GM12892 (cell line): Measurements from ENCODE around the gene KIF6.
"Not testable (repeated sequence)": the region's sequence is repeated elsewhere in the genome, so short reads cannot be mapped to it uniquely, and the experiment has no call there.

ENCODE experiments used
- DNase-seq: peaks from one replicate; pipeline ENCODE4 v3.0.0; 2011; ENCODE audit not compliant: insufficient read length
- FAIRE-seq: peaks from 2 replicates; lab custom pipeline; 2011; peaks lifted over from hg19 to GRCh38; lab: Jason Lieb, UNC
- POLR2A ChIP-seq: IDR thresholded peaks from 2 replicates; pipeline ENCODE4 v1.6.1; 2011; ENCODE audit warnings: low read depth, low read length, control low read depth
- POLR2AphosphoS5 ChIP-seq: IDR thresholded peaks from 2 replicates; pipeline ENCODE4 v1.6.1; 2011; ENCODE audit warnings: low read depth, low read length, control low read depth
- TAF1 ChIP-seq: IDR thresholded peaks from 2 replicates; pipeline ENCODE4 v1.6.1; 2011; ENCODE audit warnings: low read depth, mild to moderate bottlenecking, control low read depth, low read length, borderline replicate concordance

Gene KIF6

GRCh38 chr6:39540454-39540853, 184.8 kb downstream of the KIF6 start:
- no peak for TF ChIP-seq POLR2AphosphoS5
- no peak for TF ChIP-seq POLR2A
- TF ChIP-seq TAF1: no peak
- no peak for DNase-seq
- no peak for FAIRE-seq

GRCh38 chr6:39530201-39530759, 194.9 kb downstream of the KIF6 start:
- FAIRE-seq: peak; percentile 93
- DNase-seq: peak; percentile 38
- TF ChIP-seq TAF1: no peak
- TF ChIP-seq POLR2AphosphoS5: no peak
- TF ChIP-seq POLR2A: no peak

GRCh38 chr6:39527792-39528564, 197.2 kb downstream of the KIF6 start:
- no peak for TF ChIP-seq TAF1
- no peak for TF ChIP-seq POLR2A
- no peak for TF ChIP-seq POLR2AphosphoS5
- no peak for FAIRE-seq
- DNase-seq: no peak

- DNase-seq: no peak
- FAIRE-seq: no peak
- TF ChIP-seq POLR2A: no peak
Measured at GRCh38 chr6:39524007-39524406, 201.2 kb downstream of the KIF6 start.

- no peak for TF ChIP-seq POLR2AphosphoS5
- TF ChIP-seq TAF1: no peak
- no peak for TF ChIP-seq POLR2A
- DNase-seq (no peak), FAIRE-seq (no peak)
Measured at GRCh38 chr6:39521958-39522357, 203.2 kb downstream of the KIF6 start.

GRCh38 chr6:39520916-39521315, 204.3 kb downstream of the KIF6 start:
- TF ChIP-seq POLR2A (no peak), TAF1 (no peak), POLR2AphosphoS5 (no peak)
- DNase-seq (no peak), FAIRE-seq (no peak)

- TF ChIP-seq TAF1: no peak
- TF ChIP-seq POLR2AphosphoS5: no peak
- no peak for TF ChIP-seq POLR2A
- no peak for DNase-seq
- peak; percentile 38 for FAIRE-seq
Measured at GRCh38 chr6:39520411-39520810, 204.8 kb downstream of the KIF6 start.

GRCh38 chr6:39518221-39518620, 207.0 kb downstream of the KIF6 start:
- TF ChIP-seq POLR2A: no peak
- TF ChIP-seq TAF1: no peak
- FAIRE-seq: no peak
- no peak for DNase-seq

- DNase-seq (no peak), FAIRE-seq (no peak)
- TF ChIP-seq POLR2AphosphoS5 (no peak), TAF1 (no peak), POLR2A (no peak)
Measured at GRCh38 chr6:39517756-39518155, 207.5 kb downstream of the KIF6 start.

GRCh38 chr6:39516471-39516870, 208.7 kb downstream of the KIF6 start:
- DNase-seq (no peak), FAIRE-seq (no peak)
- TF ChIP-seq POLR2A: no peak
- no peak for TF ChIP-seq POLR2AphosphoS5
- TF ChIP-seq TAF1: no peak

- TF ChIP-seq TAF1: no peak
- TF ChIP-seq POLR2A: no peak
- TF ChIP-seq POLR2AphosphoS5: no peak
- DNase-seq (no peak), FAIRE-seq (no peak)
Measured at GRCh38 chr6:39515471-39515870, 209.7 kb downstream of the KIF6 start.

- no peak for TF ChIP-seq POLR2AphosphoS5
- TF ChIP-seq TAF1: no peak
- no peak for TF ChIP-seq POLR2A
Measured at GRCh38 chr6:39515006-39515405, 210.2 kb downstream of the KIF6 start.

GRCh38 chr6:39509831-39510230, 215.4 kb downstream of the KIF6 start:
- not testable (repeated sequence) for DNase-seq, FAIRE-seq

More at GRCh38 chr6:39515006-39515405, 210.2 kb downstream of the KIF6 start:
- no peak for FAIRE-seq
- no peak for DNase-seq
